ENCODE measurements around the gene OR2G3. TPM values are rescaled to one million over a fixed set of nuclear protein-coding genes. Genes with fewer than 3 reads are reported as not detected.
A peak's percentile ranks its signal among the peaks of the same experiment; 100 is the strongest.

The OR2G3 gene
- total RNA-seq, 1 donor from 2014 or later = not detected

GRCh38 chr1:247574664-247575063 is 30.7 kb upstream of the OR2G3 start:
- Histone ChIP-seq H3K9me3 (no peaks in the 10 kb centered on the region), H3K36me3 (no peaks in the 10 kb centered on the region), H3K4me1 (no peaks in the 10 kb centered on the region), H3K4me3 (no peak overlapping the region), H3K27me3 (ENCODE audit: low read depth) (no peaks in the 10 kb centered on the region), H3K27ac (no peak overlapping the region)
- intact Hi-C loops (cut with DNase I) = no loop called here
- no peak for DNase-seq
- ATAC-seq = no peak
- TF ChIP-seq, protein P1, sequence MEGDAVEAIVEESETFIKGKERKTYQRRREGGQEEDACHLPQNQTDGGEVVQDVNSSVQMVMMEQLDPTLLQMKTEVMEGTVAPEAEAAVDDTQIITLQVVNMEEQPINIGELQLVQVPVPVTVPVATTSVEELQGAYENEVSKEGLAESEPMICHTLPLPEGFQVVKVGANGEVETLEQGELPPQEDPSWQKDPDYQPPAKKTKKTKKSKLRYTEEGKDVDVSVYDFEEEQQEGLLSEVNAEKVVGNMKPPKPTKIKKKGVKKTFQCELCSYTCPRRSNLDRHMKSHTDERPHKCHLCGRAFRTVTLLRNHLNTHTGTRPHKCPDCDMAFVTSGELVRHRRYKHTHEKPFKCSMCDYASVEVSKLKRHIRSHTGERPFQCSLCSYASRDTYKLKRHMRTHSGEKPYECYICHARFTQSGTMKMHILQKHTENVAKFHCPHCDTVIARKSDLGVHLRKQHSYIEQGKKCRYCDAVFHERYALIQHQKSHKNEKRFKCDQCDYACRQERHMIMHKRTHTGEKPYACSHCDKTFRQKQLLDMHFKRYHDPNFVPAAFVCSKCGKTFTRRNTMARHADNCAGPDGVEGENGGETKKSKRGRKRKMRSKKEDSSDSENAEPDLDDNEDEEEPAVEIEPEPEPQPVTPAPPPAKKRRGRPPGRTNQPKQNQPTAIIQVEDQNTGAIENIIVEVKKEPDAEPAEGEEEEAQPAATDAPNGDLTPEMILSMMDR (IDR thresholded peaks at IDR 0.05) = no peak

DNA sequence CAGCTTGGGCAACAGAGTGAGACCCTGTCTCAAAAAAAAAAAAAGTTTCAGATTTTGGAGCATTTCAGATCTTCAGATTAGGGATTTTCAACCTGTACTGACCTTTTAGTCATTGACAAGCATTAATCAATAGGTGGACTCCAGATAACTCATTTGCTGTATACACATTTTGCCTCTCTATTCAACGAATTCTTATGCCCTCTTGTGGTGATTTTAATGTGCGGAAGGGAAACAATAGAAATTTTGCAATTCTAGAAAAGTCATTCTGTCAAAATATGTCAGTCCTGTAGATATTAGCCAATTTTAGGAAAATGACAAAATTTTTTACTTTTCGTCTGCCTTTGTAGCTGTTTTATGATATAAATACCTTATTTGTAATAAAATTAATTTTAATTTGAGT is 28.9 kb upstream of the OR2G3 start:
- TF ChIP-seq, protein P1 (IDR thresholded peaks at IDR 0.05) = peak; percentile 36
- Histone ChIP-seq H3K36me3 (no peaks in the 10 kb centered on the region), H3K27me3 (ENCODE audit: low read depth) (no peaks in the 10 kb centered on the region), H3K4me3 (no peak overlapping the region), H3K27ac (no peak overlapping the region), H3K9me3 (no peaks in the 10 kb centered on the region), H3K4me1 (no peaks in the 10 kb centered on the region)
- DNase-seq = no peak
- intact Hi-C loops (cut with DNase I) = no loop called here
- no peak for ATAC-seq

- Histone ChIP-seq H3K27ac (no peak overlapping the region), H3K4me1 (no peaks in the 10 kb centered on the region), H3K27me3 (ENCODE audit: low read depth) (no peaks in the 10 kb centered on the region), H3K4me3 (no peak overlapping the region), H3K9me3 (no peaks in the 10 kb centered on the region), H3K36me3 (no peaks in the 10 kb centered on the region)
- DNase-seq = no peak
- intact Hi-C loops (cut with DNase I) = no loop called here
- ATAC-seq = no peak
- TF ChIP-seq, protein P1 (IDR thresholded peaks at IDR 0.05) = no peak
These were observed 26.4 kb upstream of the OR2G3 start for GRCh38 chr1:247578946-247579460.

- no peak within 1 kb of the TSS for H3K27ac ChIP-seq
- no peaks in the 10 kb centered on the region for H3K36me3 ChIP-seq
- DNase-seq (no peak), ATAC-seq (no peak)
- TF ChIP-seq, protein P1 (IDR thresholded peaks at IDR 0.05) = no peak
- no peak within 1 kb of the TSS for H3K4me3 ChIP-seq
- intact Hi-C loops (cut with DNase I) = no loop called here
- H3K9me3 ChIP-seq = no peaks in the 10 kb centered on the region
- H3K4me1 ChIP-seq = no peaks in the 10 kb centered on the region
- H3K27me3 ChIP-seq (ENCODE audit: low read depth) = no peaks in the 10 kb centered on the region
These were observed 17.3 kb upstream of the OR2G3 start, which contains the start of gene OR2G2 for GRCh38 chr1:247588060-247588459. TSS of gene OR2G2 (plus strand) at chr1:247588360. CDS start at chr1:247588360, 0 bp downstream.

DNA sequence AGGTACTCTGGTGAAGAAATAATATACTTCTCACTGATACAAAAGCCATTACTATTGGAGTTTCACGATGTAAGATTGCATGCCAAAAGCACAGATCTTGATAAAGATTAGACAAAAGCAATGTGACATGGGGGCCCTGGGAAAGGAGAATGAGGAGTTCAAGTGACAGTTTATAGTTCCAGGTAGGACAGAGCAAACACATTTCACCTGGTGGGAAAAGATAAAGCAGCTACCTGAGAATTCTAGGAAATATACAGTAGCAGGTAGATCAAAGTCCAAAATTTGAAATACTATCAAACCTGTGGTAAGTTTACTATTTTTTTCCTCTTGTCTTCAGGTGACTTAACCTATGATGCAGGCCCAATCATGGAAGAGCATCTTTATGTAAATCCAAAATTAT is 8.0 kb downstream of the OR2G3 start:
- Histone ChIP-seq H3K27me3 (ENCODE audit: low read depth) (no peaks in the 10 kb centered on the region), H3K4me3 (no peak overlapping the region), H3K36me3 (no peaks in the 10 kb centered on the region), H3K27ac (no peak overlapping the region), H3K4me1 (no peaks in the 10 kb centered on the region), H3K9me3 (no peaks in the 10 kb centered on the region)
- DNase-seq = no peak
- ATAC-seq = no peak
- TF ChIP-seq, protein P1 (IDR thresholded peaks at IDR 0.05) = no peak
- intact Hi-C loops (cut with DNase I) = no loop called here

All from lower lobe of right lung (tissue), 2 donors.